ENCODE results near the gene ATP8A2.

GRCh38 chr13:25654322-25654721 lies 282.5 kb downstream of the ATP8A2 start:
- TF ChIP-seq POLR2AphosphoS5 (IDR thresholded peaks at IDR 0.05) (no peak), EP300 (IDR thresholded peaks at IDR 0.05) (no peak)
- TF ChIP-seq, protein P1, sequence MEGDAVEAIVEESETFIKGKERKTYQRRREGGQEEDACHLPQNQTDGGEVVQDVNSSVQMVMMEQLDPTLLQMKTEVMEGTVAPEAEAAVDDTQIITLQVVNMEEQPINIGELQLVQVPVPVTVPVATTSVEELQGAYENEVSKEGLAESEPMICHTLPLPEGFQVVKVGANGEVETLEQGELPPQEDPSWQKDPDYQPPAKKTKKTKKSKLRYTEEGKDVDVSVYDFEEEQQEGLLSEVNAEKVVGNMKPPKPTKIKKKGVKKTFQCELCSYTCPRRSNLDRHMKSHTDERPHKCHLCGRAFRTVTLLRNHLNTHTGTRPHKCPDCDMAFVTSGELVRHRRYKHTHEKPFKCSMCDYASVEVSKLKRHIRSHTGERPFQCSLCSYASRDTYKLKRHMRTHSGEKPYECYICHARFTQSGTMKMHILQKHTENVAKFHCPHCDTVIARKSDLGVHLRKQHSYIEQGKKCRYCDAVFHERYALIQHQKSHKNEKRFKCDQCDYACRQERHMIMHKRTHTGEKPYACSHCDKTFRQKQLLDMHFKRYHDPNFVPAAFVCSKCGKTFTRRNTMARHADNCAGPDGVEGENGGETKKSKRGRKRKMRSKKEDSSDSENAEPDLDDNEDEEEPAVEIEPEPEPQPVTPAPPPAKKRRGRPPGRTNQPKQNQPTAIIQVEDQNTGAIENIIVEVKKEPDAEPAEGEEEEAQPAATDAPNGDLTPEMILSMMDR (IDR thresholded peaks at IDR 0.05) = no peak
